Keratinocyte (primary cell): ENCODE results near the gene APEX2. TPM values are rescaled to one million over a fixed set of nuclear protein-coding genes. Genes with fewer than 3 reads are reported as not detected.

ENCODE experiments used
- DNase-seq: peaks from one replicate; pipeline ENCODE4 v3.0.0-alpha.2; 2011; ENCODE audit warnings: low read depth, missing footprints, low spot score
- FAIRE-seq: peaks from 2 replicates; lab custom pipeline; 2011; peaks lifted over from hg19 to GRCh38; lab: Jason Lieb, UNC
- H2AFZ ChIP-seq: 2 replicates; pipeline ENCODE4 v1.6.0; 2012; ENCODE audit warnings: low read length, control low read depth, inconsistent platforms; ENCODE audit not compliant: control insufficient read depth
- H3K27ac ChIP-seq: 2 replicates; pipeline ENCODE4 v1.5.1; 2011; ENCODE audit warnings: low read length; ENCODE audit not compliant: control insufficient read depth, insufficient read depth
- H3K27me3 ChIP-seq: 3 replicates; pipeline ENCODE4 v1.6.0; 2011; ENCODE audit warnings: low read length; ENCODE audit not compliant: control insufficient read depth, insufficient read depth; ENCODE audit errors: extremely low read depth
- H3K36me3 ChIP-seq, 2 experiments: 2 replicates in 1 of 2; 3 replicates in 1 of 2; pipeline ENCODE4 v1.5.1; 2011; ENCODE audit warnings: low read length in 2 of 2, mild to moderate bottlenecking in 1 of 2; ENCODE audit not compliant: control insufficient read depth in 2 of 2, insufficient read depth in 2 of 2; ENCODE audit errors: extremely low read depth in 1 of 2
- H3K4me1 ChIP-seq: 3 replicates; pipeline ENCODE4 v1.5.1; 2011; ENCODE audit warnings: low read length; ENCODE audit not compliant: control insufficient read depth, insufficient read depth; ENCODE audit errors: extremely low read depth
- H3K4me2 ChIP-seq: 3 replicates; pipeline ENCODE4 v1.6.0; 2011; ENCODE audit warnings: low read depth, low read length; ENCODE audit not compliant: control insufficient read depth, insufficient read depth; ENCODE audit errors: extremely low read depth
- H3K4me3 ChIP-seq, 3 experiments: fragments of 200-600 bp in 1 of 3; sonication (generic) in 1 of 3; 2 replicates in 2 of 3; 3 replicates in 1 of 3; pipeline ENCODE4 v1.5.1; 2011 to 2016; ENCODE audit warnings: low read length in 3 of 3, mild to moderate bottlenecking in 3 of 3, control low read depth in 2 of 3, inconsistent platforms in 1 of 3, low read depth in 1 of 3, mixed read lengths in 1 of 3, mixed run types in 1 of 3, moderate library complexity in 1 of 3; ENCODE audit not compliant: control insufficient read depth in 2 of 3, insufficient read depth in 2 of 3; ENCODE audit errors: extremely low read depth in 1 of 3
- H3K79me2 ChIP-seq: 2 replicates; pipeline ENCODE4 v1.6.0; 2012; ENCODE audit warnings: low read length; ENCODE audit not compliant: control insufficient read depth, insufficient read depth
- H3K9ac ChIP-seq: 3 replicates; pipeline ENCODE4 v1.6.0; 2011; ENCODE audit warnings: low read length; ENCODE audit not compliant: control insufficient read depth, insufficient read depth; ENCODE audit errors: extremely low read depth
- H3K9me1 ChIP-seq: 3 replicates; pipeline ENCODE4 v1.6.0; 2011; ENCODE audit warnings: low read length; ENCODE audit not compliant: control insufficient read depth, insufficient read depth; ENCODE audit errors: extremely low read depth
- H3K9me3 ChIP-seq: 2 replicates; pipeline ENCODE4 v1.5.1; 2012; ENCODE audit warnings: low read depth, low read length; ENCODE audit not compliant: control insufficient read depth
- H4K20me1 ChIP-seq: 3 replicates; pipeline ENCODE4 v1.6.0; 2011; ENCODE audit warnings: low read length; ENCODE audit not compliant: control insufficient read depth, insufficient read depth; ENCODE audit errors: extremely low read depth
- CTCF ChIP-seq, 3 experiments: IDR thresholded peaks in 1 of 3; conservative IDR thresholded peaks in 1 of 3; optimal IDR thresholded peaks in 1 of 3; 2 replicates in 2 of 3; 3 replicates in 1 of 3; pipeline versions ENCODE3 to v1.5.1; 2011; ENCODE audit warnings: low read length in 3 of 3, mild to moderate bottlenecking in 3 of 3, moderate library complexity in 2 of 3, control low read depth in 1 of 3, inconsistent platforms in 1 of 3; ENCODE audit not compliant: insufficient read depth in 2 of 3; ENCODE audit errors: extremely low read depth in 1 of 3
- EZH2 ChIP-seq: IDR thresholded peaks from one replicate; pipeline ENCODE4 v1.6.1; 2012; ENCODE audit warnings: inconsistent platforms, mild to moderate bottlenecking, low read length, moderate library complexity
- dilution Hi-C: fragments of 300-500 bp; cut with MboI; formaldehyde crosslinking; loops from one replicate; pipeline ENCODE4 v1.7.0; 2020; ENCODE audit warnings: low sequenced_read_pairs; ENCODE audit not compliant: extremely low pct_ligation_motif_present
- polyA plus RNA-seq, 5 experiments: library from polyadenylated mRNA; depleted of rRNA in 3 of 5; stranded (reverse) in 3 of 5; stranded (forward) in 1 of 5; unstranded in 1 of 5; fragments of >200 nt; gene quantifications; 1 replicate in 1 of 5; 2 replicates in 3 of 5; 3 replicates in 1 of 5; pipeline versions ENCODE4 v1.2.1 to v1.2.3, GENCODE V29; 2011 to 2012; ENCODE audit warnings: missing spikeins in 2 of 5, low read depth in 1 of 5, low replicate concordance in 1 of 5

APEX2 gene
- polyA plus RNA-seq, 1 donor (not counting 4 experiments of a cell fraction or from before 2014, with no cell fraction given): 29.0 TPM

DNA sequence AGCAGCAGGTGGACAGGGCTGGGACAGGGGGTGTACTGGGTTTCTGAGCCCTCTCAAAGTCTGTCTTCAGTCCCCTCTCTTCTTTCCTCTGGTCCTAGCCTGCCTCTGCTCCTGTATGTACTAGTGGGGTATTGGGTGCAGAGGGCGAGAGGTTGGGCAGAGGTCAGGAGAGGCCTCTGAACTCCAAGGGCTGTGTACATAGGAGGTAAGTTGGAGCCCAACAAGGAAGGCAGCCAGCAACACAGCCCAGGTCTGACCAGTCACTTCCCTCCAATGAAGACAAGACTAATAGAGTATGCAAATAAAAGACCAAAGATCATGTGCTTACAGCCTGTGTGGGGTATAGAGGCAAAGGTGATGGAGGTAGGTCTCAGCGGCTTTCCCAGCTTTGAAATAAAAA lies 6.1 kb upstream of the APEX2 start, which contains the start of gene PFKFB1:
TSS of gene PFKFB1 (minus strand) at position 90 of the 400 bp plus-strand sequence. CDS start 181 bp downstream, outside the sequence.
- no peak for FAIRE-seq
- Histone ChIP-seq H3K4me2 (no peak within 1 kb of the TSS), H3K9me3 (no peaks in the 10 kb centered on the region), H2AFZ (no peak within 1 kb of the TSS), H3K9ac (no peak within 1 kb of the TSS), H3K79me2 (no peaks in the 10 kb centered on the region), H3K4me1 (no peaks in the 10 kb centered on the region), H3K27me3 (no peaks in the 10 kb centered on the region), H4K20me1 (no peaks in the 10 kb centered on the region), H3K9me1 (no peaks in the 10 kb centered on the region), H3K36me3 (no peaks in the 10 kb centered on the region), H3K4me3 (no peak within 1 kb of the TSS), H3K27ac (no peak within 1 kb of the TSS)
- no peak for DNase-seq
- dilution Hi-C loops: no loop called here
- no peak for TF ChIP-seq CTCF (optimal IDR thresholded peaks at IDR 0.05 in 1 of 3, IDR thresholded peaks at IDR 0.05 in 1 of 3, conservative IDR thresholded peaks at IDR 0.05 in 1 of 3; ENCODE audit: extremely low read depth in 1 of 3, insufficient read depth in 2 of 3, low read length in 3 of 3)
- no peak for TF ChIP-seq EZH2

GRCh38 chrX:54994668-54995351 lies 5.4 kb upstream of the APEX2 start:
- Histone ChIP-seq H3K9me3 (no peaks in the 10 kb centered on the region), H3K4me1 (peaks cover 2% of the 10 kb centered on the region), H3K9me1 (no peaks in the 10 kb centered on the region), H3K27ac (no peak overlapping the region), H3K27me3 (no peaks in the 10 kb centered on the region), H3K79me2 (no peaks in the 10 kb centered on the region), H4K20me1 (no peaks in the 10 kb centered on the region), H3K36me3 (no peaks in the 10 kb centered on the region), H3K9ac (no peak overlapping the region), H3K4me3 (no peak overlapping the region), H2AFZ (no peak overlapping the region), H3K4me2 (no peak overlapping the region)
- no peak for DNase-seq
- no peak for TF ChIP-seq EZH2
- TF ChIP-seq CTCF (optimal IDR thresholded peaks at IDR 0.05 in 1 of 3, IDR thresholded peaks at IDR 0.05 in 1 of 3, conservative IDR thresholded peaks at IDR 0.05 in 1 of 3; ENCODE audit: extremely low read depth in 1 of 3, insufficient read depth in 2 of 3, low read length in 3 of 3): no peak
- dilution Hi-C loops: no loop called here
- FAIRE-seq: no peak
